CD14-positive monocyte (primary cell): ENCODE results near the gene OPRM1. TPM values are rescaled to one million over a fixed set of nuclear protein-coding genes. Genes with fewer than 3 reads are reported as not detected.

Source experiments
- DNase-seq, 3 donors: peaks; one replicate each; pipeline ENCODE4 v3.0.0-alpha.2; 2011 to 2022
- H2AFZ ChIP-seq: 2 replicates; pipeline ENCODE4 v1.6.0; 2012; ENCODE audit warnings: mild to moderate bottlenecking, low read depth, low read length, inconsistent platforms; ENCODE audit not compliant: insufficient read depth, poor library complexity, severe bottlenecking
- H3K27ac ChIP-seq, 2 donors: 1 replicate in 1 of 2; 2 replicates in 1 of 2; pipeline ENCODE4 v1.5.1; 2012 to 2013; ENCODE audit warnings: low read length in 2 of 2, control low read depth in 1 of 2, inconsistent platforms in 1 of 2, low read depth in 1 of 2, mild to moderate bottlenecking in 1 of 2
- H3K27me3 ChIP-seq, 2 donors: one replicate each; pipeline versions ENCODE4 v1.6.0 to v1.6.1; 2011 to 2013; ENCODE audit warnings: low read length in 2 of 2; ENCODE audit not compliant: control insufficient read depth in 2 of 2, insufficient read depth in 2 of 2
- H3K36me3 ChIP-seq, 2 donors: replicated peaks in 1 of 2; 1 replicate in 1 of 2; 2 replicates in 1 of 2; pipeline versions ENCODE4 v1.5.1 to v1.6.1; 2012 to 2013; ENCODE audit warnings: low read length in 2 of 2, control low read depth in 1 of 2, inconsistent platforms in 1 of 2, mild to moderate bottlenecking in 1 of 2; ENCODE audit not compliant: insufficient read depth in 2 of 2, control insufficient read depth in 1 of 2
- H3K4me1 ChIP-seq, 2 donors: 1 replicate in 1 of 2; 2 replicates in 1 of 2; pipeline versions ENCODE4 v1.5.1 to v1.6.1; 2012 to 2013; ENCODE audit warnings: low read length in 2 of 2, control low read depth in 1 of 2, inconsistent platforms in 1 of 2, mild to moderate bottlenecking in 1 of 2, moderate library complexity in 1 of 2; ENCODE audit not compliant: insufficient read depth in 2 of 2, control insufficient read depth in 1 of 2
- H3K4me2 ChIP-seq: replicated peaks from 2 replicates; pipeline ENCODE3; 2012; ENCODE audit warnings: low read length, moderate library complexity, mild to moderate bottlenecking; ENCODE audit not compliant: poor library complexity, severe bottlenecking; ENCODE audit errors: extremely low read depth
- H3K4me3 ChIP-seq, 3 experiments: fragments of 200-600 bp in 1 of 3; sonication (generic) in 1 of 3; replicated peaks in 1 of 3; 1 replicate in 2 of 3; 2 replicates in 1 of 3; pipeline ENCODE4 v1.5.1; 2011 to 2013; ENCODE audit warnings: low read length in 3 of 3, mild to moderate bottlenecking in 3 of 3, control low read depth in 2 of 3, low read depth in 2 of 3, inconsistent platforms in 1 of 3, moderate library complexity in 1 of 3
- H3K79me2 ChIP-seq: 2 replicates; pipeline ENCODE4 v1.6.0; 2012; ENCODE audit warnings: mild to moderate bottlenecking, control low read depth, inconsistent platforms, low read length, moderate library complexity; ENCODE audit not compliant: insufficient read depth
- H3K9ac ChIP-seq: 2 replicates; pipeline ENCODE4 v1.6.0; 2017; ENCODE audit warnings: low read length, mild to moderate bottlenecking; ENCODE audit not compliant: insufficient read depth, poor library complexity, severe bottlenecking
- H3K9me3 ChIP-seq, 2 donors: replicated peaks in 1 of 2; 1 replicate in 1 of 2; 2 replicates in 1 of 2; pipeline versions ENCODE4 v1.5.1 to v1.6.1; 2012 to 2013; ENCODE audit warnings: low read length in 2 of 2, control low read depth in 1 of 2; ENCODE audit not compliant: control insufficient read depth in 1 of 2, insufficient read depth in 1 of 2
- H4K20me1 ChIP-seq: 2 replicates; pipeline ENCODE4 v1.6.0; 2012; ENCODE audit warnings: mild to moderate bottlenecking, low read length, control low read depth, moderate library complexity; ENCODE audit not compliant: insufficient read depth
- H3K27ac Mint-ChIP-seq, 7 donors: one replicate each; pipeline ENCODE4 v1.8.0; 2020; ENCODE audit warnings: mild to moderate bottlenecking in 7 of 7, mixed read lengths in 7 of 7, moderate library complexity in 6 of 7, inconsistent platforms in 2 of 7
- H3K27me3 Mint-ChIP-seq, 3 donors: one replicate each; pipeline ENCODE4 v1.8.0; 2021 to 2022; ENCODE audit warnings: low read depth in 3 of 3, mild to moderate bottlenecking in 3 of 3, mixed read lengths in 3 of 3, moderate library complexity in 3 of 3, inconsistent platforms in 1 of 3
- H3K36me3 Mint-ChIP-seq, 2 donors: one replicate each; pipeline ENCODE4 v1.8.0; 2020; ENCODE audit warnings: mixed read lengths in 2 of 2, inconsistent platforms in 1 of 2, mild to moderate bottlenecking in 1 of 2
- H3K4me1 Mint-ChIP-seq: one replicate; pipeline ENCODE4 v1.8.0; 2020; ENCODE audit warnings: mild to moderate bottlenecking, mixed read lengths
- H3K4me3 Mint-ChIP-seq, 2 donors: one replicate each; pipeline ENCODE4 v1.8.0; 2020; ENCODE audit warnings: mild to moderate bottlenecking in 2 of 2, mixed read lengths in 2 of 2, moderate library complexity in 1 of 2
- H3K9me3 Mint-ChIP-seq, 7 donors: one replicate each; pipeline ENCODE4 v1.8.0; 2020 to 2022; ENCODE audit warnings: mixed read lengths in 7 of 7, mild to moderate bottlenecking in 6 of 7, moderate library complexity in 6 of 7, inconsistent platforms in 2 of 7
- WGBS: methylation state at CpG from one replicate; pipeline ENCODE4 v1.1.5; 2013; ENCODE audit warnings: missing lambda C conversion rate; ENCODE audit not compliant: insufficient coverage; 5-methylcytosine and 5-hydroxymethylcytosine counted together
- intact Hi-C, 2 donors: fragments of 100-400 bp; cut with micrococcal nuclease; formaldehyde crosslinking; loops; one replicate each; pipeline versions ENCODE4 v1.15.0 to v1.15.1; 2023
- polyA plus RNA-seq, 3 donors: library from polyadenylated mRNA; depleted of rRNA in 1 of 3; unstranded in 2 of 3; stranded (reverse) in 1 of 3; fragments of 300-500 nt in 2 of 3; fragments of >200 nt in 1 of 3; fragmentation: Illumina TruSeq in 2 of 3; gene quantifications; 1 replicate in 2 of 3; 2 replicates in 1 of 3; pipeline ENCODE4 v1.2.3, GENCODE V29; 2012 to 2021
- TF ChIP-seq, protein P1 (sequence below): fragments of 200-600 bp; IDR thresholded peaks from one replicate; pipeline ENCODE4 v1.8.0; 2022; ENCODE audit warnings: antibody characterized with exemption, mild to moderate bottlenecking

OPRM1 gene
- polyA plus RNA-seq, 3 donors: not detected

GRCh38 chr6:154246723-154247118 is 207.7 kb downstream of the OPRM1 start:
- no peak overlapping the region for H3K9ac ChIP-seq
- H3K79me2 ChIP-seq: peaks cover 94% of the 10 kb centered on the region
- H3K4me1 ChIP-seq: peaks cover 40 to 56% of the 10 kb centered on the region in 2 donors
- Mint-ChIP-seq H3K27ac (peak overlapping the region in 3 of 7 donors; percentile 29 to 87 (median 77)), H3K9me3 (peaks cover 0 to 1% (median 0%) of the 10 kb centered on the region in 7 donors), H3K27me3 (peaks cover 0 to 1% (median 0%) of the 10 kb centered on the region in 3 donors), H3K4me3 (peak overlapping the region in 1 of 2 donors; percentile 2), H3K4me1 (peaks cover 47% of the 10 kb centered on the region), H3K36me3 (peaks cover 46 to 52% of the 10 kb centered on the region in 2 donors)
- H3K4me2 ChIP-seq: peak overlapping the region; percentile 64
- H3K36me3 ChIP-seq: peaks cover 36 to 48% of the 10 kb centered on the region in 2 donors
- H3K9me3 ChIP-seq: no peaks in the 10 kb centered on the region
- no peak overlapping the region for H2AFZ ChIP-seq
- peaks cover 15% of the 10 kb centered on the region for H4K20me1 ChIP-seq
- no CpG with 5 or more reads among the region's 7 CpGs for WGBS
- peak overlapping the region in 1 of 2 donors; percentile 62 for H3K27ac ChIP-seq
- no peaks in the 10 kb centered on the region for H3K27me3 ChIP-seq
- intact Hi-C loops: no loop called here
- no peak for DNase-seq
- TF ChIP-seq, protein P1, sequence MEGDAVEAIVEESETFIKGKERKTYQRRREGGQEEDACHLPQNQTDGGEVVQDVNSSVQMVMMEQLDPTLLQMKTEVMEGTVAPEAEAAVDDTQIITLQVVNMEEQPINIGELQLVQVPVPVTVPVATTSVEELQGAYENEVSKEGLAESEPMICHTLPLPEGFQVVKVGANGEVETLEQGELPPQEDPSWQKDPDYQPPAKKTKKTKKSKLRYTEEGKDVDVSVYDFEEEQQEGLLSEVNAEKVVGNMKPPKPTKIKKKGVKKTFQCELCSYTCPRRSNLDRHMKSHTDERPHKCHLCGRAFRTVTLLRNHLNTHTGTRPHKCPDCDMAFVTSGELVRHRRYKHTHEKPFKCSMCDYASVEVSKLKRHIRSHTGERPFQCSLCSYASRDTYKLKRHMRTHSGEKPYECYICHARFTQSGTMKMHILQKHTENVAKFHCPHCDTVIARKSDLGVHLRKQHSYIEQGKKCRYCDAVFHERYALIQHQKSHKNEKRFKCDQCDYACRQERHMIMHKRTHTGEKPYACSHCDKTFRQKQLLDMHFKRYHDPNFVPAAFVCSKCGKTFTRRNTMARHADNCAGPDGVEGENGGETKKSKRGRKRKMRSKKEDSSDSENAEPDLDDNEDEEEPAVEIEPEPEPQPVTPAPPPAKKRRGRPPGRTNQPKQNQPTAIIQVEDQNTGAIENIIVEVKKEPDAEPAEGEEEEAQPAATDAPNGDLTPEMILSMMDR: no peak
- peak overlapping the region in 1 of 3 experiments; percentile 66 for H3K4me3 ChIP-seq

DNA sequence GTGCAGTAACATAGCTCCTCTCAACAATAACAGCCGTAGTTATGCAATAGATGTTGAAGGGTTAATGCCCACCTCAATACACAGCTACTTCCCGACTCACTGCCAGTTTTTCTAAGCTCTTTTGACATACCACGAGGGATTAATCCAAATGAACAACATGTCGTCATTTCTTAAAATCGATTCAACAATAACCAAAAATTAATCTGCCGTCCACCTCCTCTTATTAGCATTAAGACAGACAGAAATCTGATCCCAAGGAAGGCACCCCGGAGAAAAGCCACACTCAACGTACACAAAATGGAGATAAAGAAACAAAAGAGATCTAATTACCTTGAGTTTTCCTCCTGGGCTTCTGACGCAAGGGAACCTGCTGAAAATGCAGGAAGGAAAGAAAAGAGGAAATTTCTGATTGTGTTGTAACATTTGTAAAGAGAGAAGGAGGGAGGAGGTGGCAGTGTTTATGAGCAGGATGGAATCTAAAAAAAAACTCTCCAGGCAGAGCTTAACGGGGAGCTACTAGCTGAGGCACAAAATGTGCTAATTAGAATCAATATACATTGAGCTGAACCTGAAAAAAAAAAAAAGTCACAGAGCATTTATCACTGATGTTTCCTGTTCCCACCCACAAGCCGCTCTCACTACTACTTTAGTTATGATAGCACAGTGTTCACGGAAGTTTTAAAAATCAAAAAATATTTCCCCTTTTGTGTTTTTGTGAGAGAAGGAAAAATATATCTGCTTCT is 208.2 kb downstream of the OPRM1 start:
- peak overlapping the region; percentile 12 for H3K9ac ChIP-seq
- 20% methylated on average over 4 of the region's 12 CpGs for WGBS
- TF ChIP-seq, protein P1: no peak

More for the DNA sequence above, 208.2 kb downstream of the OPRM1 start:
- Histone ChIP-seq H3K27me3 (no peaks in the 10 kb centered on the region), H3K4me3 (peak overlapping the region; percentile 10 to 66 (median 57)), H2AFZ (peak overlapping the region; percentile 1), H3K4me2 (peak overlapping the region; percentile 64), H3K4me1 (peaks cover 46 to 61% of the 10 kb centered on the region in 2 donors), H3K9me3 (no peaks in the 10 kb centered on the region), H3K79me2 (peaks cover 94% of the 10 kb centered on the region), H3K36me3 (peaks cover 31 to 43% of the 10 kb centered on the region in 2 donors), H3K27ac (peak overlapping the region in 1 of 2 donors; percentile 62), H4K20me1 (peaks cover 12% of the 10 kb centered on the region)
- Mint-ChIP-seq H3K9me3 (peaks cover 0 to 1% (median 0%) of the 10 kb centered on the region in 7 donors), H3K27ac (peak overlapping the region; percentile 48 to 87 (median 83)), H3K36me3 (peaks cover 45 to 52% of the 10 kb centered on the region in 2 donors), H3K4me1 (peaks cover 53% of the 10 kb centered on the region), H3K27me3 (peaks cover 0 to 1% (median 0%) of the 10 kb centered on the region in 3 donors), H3K4me3 (peak overlapping the region; percentile 65 to 89)
- DNase-seq: peak in 2 of 3 donors; percentile 64 to 71
- intact Hi-C loops: no loop called here
